Measurements from ENCODE around the gene MPC1L.

DNA sequence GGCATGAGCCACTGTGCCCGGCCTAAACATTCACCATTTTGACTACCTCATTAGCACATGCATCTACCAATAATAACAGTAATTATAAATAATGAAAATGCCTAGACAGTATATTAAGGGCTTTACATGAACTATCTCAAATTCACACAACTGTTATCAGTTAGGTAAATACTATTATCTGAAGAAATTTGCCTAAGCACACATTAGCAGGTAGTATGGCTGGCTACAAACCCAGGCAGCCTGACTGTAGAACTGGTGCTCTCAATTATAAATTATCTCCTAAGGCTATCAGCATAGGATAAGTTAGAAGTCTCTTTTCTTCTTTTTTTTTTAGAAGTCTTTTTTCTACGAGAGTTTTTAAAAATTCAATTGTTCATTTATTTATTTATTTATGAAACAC lies 38.3 kb downstream of the MPC1L start:
- TF ChIP-seq MAFK (IDR thresholded peaks at IDR 0.05; ENCODE audit: low read depth, low read length) (no peak), MAZ (IDR thresholded peaks at IDR 0.05; ENCODE audit: borderline replicate concordance, low read depth, low read length) (no peak), POLR2A (IDR thresholded peaks at IDR 0.05; ENCODE audit: low read depth, low read length) (no peak), MXI1 (IDR thresholded peaks at IDR 0.05; ENCODE audit: borderline replicate concordance, low read depth, low read length) (no peak)
- TF ChIP-seq, protein P1, sequence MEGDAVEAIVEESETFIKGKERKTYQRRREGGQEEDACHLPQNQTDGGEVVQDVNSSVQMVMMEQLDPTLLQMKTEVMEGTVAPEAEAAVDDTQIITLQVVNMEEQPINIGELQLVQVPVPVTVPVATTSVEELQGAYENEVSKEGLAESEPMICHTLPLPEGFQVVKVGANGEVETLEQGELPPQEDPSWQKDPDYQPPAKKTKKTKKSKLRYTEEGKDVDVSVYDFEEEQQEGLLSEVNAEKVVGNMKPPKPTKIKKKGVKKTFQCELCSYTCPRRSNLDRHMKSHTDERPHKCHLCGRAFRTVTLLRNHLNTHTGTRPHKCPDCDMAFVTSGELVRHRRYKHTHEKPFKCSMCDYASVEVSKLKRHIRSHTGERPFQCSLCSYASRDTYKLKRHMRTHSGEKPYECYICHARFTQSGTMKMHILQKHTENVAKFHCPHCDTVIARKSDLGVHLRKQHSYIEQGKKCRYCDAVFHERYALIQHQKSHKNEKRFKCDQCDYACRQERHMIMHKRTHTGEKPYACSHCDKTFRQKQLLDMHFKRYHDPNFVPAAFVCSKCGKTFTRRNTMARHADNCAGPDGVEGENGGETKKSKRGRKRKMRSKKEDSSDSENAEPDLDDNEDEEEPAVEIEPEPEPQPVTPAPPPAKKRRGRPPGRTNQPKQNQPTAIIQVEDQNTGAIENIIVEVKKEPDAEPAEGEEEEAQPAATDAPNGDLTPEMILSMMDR (conservative IDR thresholded peaks at IDR 0.05; ENCODE audit: low read depth, low read length), result no peak

Measured in IMR-90 (cell line).